ENCODE data around the gene MAST2. TPM values are rescaled to one million over a fixed set of nuclear protein-coding genes. Genes with fewer than 3 reads are reported as not detected.
"Not testable (repeated sequence)": the region's sequence is repeated elsewhere in the genome, so short reads cannot be mapped to it uniquely, and the experiment has no call there.

Gene MAST2
- polyA plus RNA-seq, 4 donors: 30.0 to 67.3 (median 38.3) TPM

DNA sequence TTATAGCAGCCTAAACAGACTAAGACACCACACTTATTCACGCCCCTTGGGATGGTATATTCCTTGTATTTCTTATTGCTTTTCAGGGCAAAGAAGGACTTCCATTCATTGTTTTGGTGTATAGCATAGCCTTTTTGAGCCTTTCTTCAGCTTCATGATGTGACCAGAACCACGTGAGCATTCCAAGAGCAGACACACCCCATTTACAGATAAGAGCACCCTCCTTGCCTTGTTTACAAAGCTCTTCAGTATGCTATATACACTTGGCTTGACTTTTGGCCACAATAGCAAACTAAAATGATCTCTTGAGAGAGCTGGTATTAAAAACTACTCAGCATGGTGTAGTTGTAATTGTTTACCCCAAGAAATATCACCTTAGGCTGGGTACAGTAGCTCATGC lies 250.3 kb downstream of the MAST2 start:
- DNase-seq (ENCODE audit: low read depth in 4 of 4, low spot score in 3 of 4): no peak

DNA sequence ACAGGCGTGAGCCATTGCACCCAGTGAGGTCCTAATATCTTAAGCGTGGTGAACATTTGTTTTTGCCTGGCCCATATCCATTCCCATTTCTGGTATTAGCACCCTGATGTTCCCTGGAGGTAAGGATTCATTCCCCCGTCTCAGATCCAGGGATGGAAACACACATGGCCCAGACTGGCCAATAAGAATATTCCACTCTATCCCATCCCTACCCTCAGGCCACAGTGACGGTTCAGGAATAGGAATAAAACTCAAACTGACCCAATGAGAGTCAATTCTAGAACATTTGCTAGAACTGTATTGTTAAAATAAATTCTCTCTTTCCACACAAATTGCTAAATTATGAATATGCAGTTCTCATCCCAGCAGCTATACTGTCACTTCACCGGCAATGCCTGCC lies 252.9 kb downstream of the MAST2 start:
- no peak for DNase-seq (ENCODE audit: low read depth in 4 of 4, low spot score in 3 of 4)

DNA sequence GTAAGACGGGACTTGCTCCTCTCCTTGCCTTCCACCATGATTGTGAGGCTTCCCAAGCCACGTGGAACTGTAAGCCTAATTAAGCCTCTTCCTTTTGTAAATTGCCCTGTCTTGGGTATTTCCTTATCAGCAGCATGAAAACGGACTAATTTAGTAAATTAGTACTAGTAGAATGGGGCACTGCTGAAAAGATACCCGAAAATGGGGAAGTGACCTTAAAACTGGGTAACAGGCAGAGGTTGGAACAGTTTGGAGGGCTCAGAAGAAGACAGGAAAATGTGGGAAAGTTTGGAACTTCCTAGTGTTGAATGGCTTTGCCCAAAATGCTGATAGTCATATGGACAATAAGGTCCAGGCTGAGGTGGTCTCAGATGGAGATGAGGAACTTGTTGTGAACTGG lies 253.8 kb downstream of the MAST2 start:
- not testable (repeated sequence) for DNase-seq (ENCODE audit: low read depth in 4 of 4, low spot score in 3 of 4)

DNA sequence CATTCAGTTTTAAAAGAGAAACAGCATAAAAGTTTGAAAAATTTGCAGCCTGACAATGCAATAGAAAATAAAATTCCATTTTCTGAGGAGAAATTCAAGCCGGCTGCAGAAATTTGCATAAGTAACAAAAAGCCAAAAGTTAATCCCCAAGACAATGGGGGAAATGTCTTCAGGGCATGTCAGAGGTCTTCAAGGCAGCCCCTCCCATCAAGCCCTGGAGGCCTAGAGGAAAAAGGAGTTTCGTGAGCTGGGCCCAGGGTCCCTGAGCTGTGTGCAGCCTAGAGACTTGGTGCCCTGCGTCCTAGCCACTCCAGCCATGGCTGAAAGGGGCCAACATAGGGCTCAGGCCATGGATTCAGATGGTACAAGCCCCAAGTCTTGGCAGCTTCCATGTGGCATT lies 254.4 kb downstream of the MAST2 start:
- DNase-seq (ENCODE audit: low read depth in 4 of 4, low spot score in 3 of 4): no peak

DNA sequence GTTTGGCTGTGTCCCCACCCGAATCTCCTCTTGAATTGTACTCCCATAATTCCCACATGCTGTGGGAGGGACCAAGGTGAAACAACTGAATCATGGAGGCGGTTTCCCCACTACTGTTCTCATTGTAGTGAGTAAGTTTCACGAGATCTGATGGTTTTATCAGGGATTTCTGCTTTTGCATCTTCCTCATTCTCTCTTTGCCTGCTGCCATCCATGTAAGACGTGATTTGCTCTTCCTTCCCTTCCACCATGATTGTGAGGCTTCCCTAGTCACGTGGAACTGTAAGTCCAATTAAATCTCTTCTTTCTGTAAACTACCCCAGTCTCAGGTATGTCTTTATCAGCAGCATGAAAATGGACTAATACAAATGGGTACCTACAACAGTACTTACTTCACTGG lies 255.5 kb downstream of the MAST2 start:
- DNase-seq (ENCODE audit: low read depth in 4 of 4, low spot score in 3 of 4): no peak

DNA sequence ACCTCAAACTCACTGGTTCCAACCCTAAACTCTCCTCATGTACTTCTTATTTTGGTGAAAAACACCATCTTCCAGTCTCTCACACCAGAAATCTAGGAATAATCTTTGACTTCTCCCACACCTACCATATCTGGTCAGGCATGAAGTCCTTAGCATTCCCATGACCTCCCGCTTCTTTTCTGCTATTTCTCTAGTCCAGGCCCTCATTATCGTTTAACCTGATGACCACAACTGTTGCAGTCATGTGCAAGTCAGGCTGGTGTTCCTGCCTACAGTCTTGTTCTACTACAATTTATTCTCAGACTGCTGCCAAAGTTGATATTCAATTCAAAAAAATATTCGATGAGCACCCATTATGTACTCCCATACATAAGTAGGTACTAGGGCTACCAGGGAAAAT lies 257.7 kb downstream of the MAST2 start:
- no peak for DNase-seq (ENCODE audit: low read depth in 4 of 4, low spot score in 3 of 4)

DNA sequence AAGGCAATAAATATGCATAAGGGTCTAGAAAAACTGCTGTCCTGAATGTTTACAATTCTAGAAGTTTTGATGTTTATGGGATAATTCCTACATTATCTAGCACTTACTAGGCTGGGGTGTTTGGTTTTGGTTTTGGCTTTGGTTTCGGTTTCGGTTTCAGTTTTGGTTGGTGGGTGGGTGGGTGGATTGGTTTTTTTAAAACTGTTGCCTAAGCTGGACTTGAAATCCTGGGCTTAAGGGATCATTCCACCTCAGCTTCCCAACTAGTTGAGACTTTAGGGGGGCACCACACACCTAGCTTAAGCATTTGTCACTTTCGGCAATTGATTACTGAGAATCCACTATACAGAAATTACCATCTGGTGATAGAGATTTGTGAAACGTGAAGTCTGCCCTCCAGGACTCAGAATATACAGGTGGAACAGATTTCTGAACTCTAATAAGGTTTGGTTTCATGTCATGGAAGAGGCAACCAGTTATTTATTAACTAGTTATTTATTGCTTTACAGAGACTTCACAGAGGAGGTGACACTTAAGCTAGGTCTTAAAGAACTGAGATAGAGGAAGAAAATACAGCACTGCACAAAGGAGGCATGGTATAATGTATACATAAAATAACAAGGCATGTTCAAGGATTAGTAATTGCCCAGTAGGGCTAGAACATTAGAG lies 259.4 kb downstream of the MAST2 start:
- no peak for DNase-seq (ENCODE audit: low read depth in 4 of 4, low spot score in 3 of 4)

DNA sequence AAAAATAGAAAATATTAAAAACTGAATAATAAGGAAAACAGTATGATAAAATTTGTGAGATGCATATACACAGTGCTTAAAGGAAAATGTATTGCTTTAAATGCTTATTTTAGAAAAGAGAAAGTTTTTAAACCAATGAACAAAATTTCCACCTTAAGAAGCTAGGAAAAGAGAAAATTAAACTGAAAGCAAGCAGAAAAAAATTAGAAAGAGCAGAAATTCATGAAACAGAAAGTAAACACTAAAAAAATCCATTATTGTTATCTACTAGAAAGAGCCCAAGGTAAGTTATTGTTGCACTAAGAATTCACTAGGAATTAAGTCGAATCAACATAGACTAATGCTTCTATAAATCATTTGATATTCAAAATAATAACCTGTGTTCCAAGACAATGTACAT lies 261.3 kb downstream of the MAST2 start:
- no peak for DNase-seq (ENCODE audit: low read depth in 4 of 4, low spot score in 3 of 4)

DNA sequence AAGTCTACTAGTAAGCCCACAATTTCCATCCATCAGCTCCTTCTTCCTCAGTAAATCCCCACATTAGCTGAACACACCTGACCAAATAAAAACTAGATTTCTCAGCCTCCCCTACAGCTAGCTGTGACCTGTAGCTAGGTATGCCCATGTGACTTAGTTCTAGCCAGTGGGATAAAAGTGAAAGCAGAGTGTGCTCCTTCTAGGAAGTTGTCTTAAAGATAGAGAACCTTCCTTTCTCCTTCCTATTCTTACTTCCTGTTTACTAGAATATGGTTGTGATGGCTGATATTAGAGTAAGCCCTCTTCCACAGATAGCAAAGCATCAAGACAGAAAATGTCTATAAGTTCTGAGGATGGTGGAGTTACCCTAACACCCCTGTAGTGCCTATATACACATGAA lies 262.0 kb downstream of the MAST2 start:
- no peak for DNase-seq (ENCODE audit: low read depth in 4 of 4, low spot score in 3 of 4)

DNA sequence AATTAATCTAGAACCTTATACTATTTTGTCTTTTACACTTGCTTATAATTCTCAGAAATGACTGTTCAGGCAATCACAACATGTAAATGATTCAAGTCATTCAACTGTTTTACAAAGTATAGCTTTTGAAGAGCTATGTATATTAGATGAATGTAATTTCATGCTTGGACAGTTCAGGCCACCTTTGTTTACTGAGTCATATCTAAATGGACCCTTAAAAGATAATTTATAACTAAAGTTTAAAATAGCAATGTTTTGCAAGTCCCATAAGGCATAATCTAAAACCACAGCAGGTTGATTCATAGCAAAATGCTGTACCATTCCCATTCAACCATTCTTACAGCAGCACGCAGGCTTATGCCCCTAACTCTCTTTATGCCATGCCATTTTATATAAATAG lies 264.2 kb downstream of the MAST2 start:
- DNase-seq (ENCODE audit: low read depth in 4 of 4, low spot score in 3 of 4): no peak

DNA sequence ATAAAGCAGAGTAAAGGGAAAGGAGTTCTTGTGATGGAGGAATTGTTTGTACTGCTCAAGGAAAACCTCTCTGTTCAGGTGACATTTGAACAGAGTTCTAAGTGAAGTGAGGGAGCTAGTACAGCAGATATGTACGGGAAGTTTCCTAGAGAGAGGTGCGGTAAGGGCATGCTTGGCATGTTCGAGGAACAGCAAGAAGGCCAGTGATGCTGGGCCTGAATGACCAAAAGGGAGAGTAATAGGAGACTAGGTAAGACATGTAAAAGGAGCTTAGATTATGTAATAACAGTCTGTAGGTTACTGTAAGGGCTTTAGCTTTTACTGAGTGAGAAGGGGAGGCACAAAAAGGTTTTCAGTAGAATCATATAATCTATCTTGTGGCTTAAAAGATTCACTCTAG lies 265.1 kb downstream of the MAST2 start:
- no peak for DNase-seq (ENCODE audit: low read depth in 4 of 4, low spot score in 3 of 4)

DNA sequence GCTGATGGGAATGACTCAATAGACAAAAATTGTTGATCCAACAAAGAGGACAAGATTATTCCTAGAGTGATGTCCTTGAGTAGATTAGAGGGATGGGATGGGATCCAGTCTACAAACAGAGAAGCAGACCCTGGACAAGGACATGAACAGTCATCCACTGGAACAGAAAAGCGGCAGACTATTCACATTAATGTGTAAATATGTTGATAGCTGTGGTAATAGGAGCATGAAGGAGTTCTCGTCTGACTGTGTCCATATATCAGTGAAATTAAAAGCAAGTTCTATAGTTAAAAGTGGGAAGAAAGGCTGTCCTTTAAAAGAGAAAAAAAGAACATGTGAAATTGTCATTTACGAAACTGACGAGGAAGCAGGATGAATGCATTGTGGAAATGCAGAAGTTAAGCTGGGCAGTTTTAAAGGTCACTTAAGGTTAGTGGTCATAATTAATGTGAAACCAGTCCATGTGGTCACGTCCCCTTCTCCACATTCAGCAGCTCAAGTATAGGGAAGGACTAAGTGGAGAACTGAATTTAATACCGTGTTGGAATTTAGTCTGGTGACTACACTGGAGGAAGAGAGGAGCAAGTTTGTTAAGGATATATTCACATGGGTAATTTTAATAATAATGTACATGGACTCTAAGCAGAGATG lies 266.9 kb downstream of the MAST2 start:
- DNase-seq (ENCODE audit: low read depth in 4 of 4, low spot score in 3 of 4): no peak

DNA sequence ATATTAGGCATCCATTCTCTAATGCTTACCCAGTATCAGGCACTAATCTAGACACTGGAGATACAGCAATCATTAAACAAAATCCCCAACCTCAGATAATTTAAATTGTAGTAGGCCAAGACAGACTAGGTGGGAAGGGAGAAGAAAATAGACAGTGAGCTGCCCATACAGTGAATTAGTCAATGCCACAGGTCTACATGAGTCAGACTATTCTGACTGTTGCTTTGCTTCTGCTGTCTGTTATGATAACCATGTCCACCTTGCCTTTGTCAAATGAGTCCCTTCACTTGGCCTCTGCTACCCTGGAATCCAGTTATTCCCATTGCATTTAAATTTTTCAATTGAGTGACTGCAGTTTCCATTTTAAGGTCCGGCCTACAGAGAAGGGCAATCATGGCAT lies 269.6 kb downstream of the MAST2 start:
- DNase-seq (ENCODE audit: low read depth in 4 of 4, low spot score in 3 of 4): no peak

DNA sequence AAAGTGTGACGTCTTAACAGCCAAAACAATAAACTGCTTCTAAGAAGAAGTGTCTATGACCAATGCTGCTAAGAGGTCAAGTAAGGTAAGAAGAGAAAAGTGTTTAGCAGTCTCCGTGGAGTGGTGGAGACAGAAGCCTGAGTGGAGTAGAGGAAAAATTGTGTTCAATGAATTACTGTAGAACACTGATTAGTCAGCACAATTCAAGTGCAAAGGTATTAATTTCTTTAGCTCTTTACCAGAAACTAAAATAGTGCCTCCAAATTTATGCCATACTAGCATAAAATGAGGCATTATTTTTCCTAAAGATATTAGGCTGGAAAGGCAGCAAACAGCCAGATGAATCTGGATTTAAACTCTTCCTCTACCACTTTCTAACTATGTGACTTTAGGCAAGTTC lies 272.9 kb downstream of the MAST2 start:
- no peak for DNase-seq (ENCODE audit: low read depth in 4 of 4, low spot score in 3 of 4)

DNA sequence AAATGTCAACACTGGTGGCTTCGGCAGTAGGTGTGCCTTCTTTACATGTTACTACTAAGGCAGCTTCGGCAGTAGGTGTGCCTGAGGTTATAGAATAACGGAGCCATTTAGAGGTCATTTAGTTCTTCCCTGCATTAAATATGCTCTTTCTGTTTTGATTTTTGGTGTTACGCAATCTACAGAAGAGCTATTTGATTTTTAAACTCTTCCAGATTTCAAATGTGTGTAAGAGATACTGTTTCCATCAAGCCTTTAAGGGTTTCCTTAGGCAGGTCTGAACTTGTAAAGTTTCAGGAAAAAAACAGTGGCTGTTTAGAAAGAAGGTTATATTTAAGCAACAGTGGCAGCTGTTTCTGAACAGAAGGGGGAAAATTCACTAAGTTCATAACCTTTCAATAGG lies 274.2 kb downstream of the MAST2 start:
- no peak for DNase-seq (ENCODE audit: low read depth in 4 of 4, low spot score in 3 of 4)

DNA sequence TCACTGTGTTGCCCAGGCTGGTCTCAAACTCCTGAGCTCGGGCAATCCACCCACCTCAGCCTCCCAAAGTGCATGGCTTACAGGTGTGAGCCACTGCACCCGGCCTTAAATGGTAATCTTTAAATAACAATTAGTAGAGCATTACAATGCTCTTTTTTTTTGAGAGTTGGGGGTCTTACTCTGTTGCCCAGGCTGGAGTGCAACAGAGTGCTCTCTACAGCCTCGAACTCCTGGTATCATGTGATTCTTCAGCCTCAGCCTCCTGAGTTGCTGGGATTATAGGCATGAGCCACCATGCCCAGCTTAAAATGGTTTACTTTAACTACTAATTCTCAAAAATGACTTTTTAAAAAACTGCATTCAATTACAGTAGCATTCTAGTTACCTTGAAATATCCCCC lies 276.8 kb downstream of the MAST2 start:
- no peak for DNase-seq (ENCODE audit: low read depth in 4 of 4, low spot score in 3 of 4)

DNA sequence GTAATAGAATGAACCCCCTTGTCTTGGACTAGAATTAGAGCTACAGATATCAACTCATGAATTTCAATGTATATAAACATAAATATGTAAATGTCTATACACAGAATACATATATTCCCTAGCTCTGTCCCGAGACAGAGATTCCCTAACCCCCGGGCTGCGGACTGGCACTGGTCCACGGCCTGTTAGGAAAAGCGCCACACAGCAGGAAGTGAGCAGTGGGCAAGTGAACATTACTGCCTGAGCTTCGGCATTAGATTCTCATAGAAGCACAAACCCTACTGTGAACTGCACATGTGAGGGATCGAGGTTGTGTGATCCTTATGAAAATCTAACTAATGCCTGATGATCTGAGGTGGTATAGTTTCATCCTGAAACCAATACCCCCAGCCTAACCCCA lies 277.8 kb downstream of the MAST2 start:
- no peak for DNase-seq (ENCODE audit: low read depth in 4 of 4, low spot score in 3 of 4)

DNA sequence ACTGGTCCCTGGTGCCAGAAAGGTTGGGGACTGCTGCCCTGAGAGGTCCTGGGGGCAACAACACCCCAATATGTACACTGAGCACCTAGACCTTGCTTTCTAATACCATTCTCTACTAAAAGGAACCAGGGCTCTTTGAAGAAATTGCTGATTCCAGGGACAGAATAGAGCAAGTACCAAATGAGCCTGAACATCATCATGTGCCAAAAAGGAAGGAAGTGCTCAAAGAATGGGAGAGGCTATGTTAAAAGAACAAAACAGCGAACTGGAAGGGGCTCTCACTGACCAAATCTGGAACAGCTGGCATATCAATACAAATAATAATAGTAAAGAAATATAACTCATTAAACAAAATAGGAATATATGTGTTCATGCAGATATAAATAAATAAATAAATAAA lies 278.2 kb downstream of the MAST2 start:
- DNase-seq (ENCODE audit: low read depth in 4 of 4, low spot score in 3 of 4): no peak

DNA sequence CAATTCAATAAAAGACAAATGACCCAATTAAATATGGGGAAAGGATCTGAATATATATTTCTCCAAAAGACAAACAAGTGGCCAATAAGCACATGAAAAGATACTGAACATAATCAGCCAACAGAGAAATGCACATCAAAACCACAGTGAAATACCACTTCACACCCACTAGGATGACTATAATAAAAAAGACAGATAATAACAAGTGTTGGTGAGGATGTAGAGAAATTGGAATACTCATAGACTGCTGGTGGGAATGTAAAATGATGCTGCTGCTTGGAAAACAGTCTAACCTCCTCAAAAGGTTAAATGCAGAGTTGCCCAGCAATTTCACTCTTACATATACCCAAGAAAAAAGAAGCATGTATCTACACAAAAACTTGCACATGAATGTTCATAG lies 280.2 kb downstream of the MAST2 start:
- DNase-seq (ENCODE audit: low read depth in 4 of 4, low spot score in 3 of 4): no peak

DNA sequence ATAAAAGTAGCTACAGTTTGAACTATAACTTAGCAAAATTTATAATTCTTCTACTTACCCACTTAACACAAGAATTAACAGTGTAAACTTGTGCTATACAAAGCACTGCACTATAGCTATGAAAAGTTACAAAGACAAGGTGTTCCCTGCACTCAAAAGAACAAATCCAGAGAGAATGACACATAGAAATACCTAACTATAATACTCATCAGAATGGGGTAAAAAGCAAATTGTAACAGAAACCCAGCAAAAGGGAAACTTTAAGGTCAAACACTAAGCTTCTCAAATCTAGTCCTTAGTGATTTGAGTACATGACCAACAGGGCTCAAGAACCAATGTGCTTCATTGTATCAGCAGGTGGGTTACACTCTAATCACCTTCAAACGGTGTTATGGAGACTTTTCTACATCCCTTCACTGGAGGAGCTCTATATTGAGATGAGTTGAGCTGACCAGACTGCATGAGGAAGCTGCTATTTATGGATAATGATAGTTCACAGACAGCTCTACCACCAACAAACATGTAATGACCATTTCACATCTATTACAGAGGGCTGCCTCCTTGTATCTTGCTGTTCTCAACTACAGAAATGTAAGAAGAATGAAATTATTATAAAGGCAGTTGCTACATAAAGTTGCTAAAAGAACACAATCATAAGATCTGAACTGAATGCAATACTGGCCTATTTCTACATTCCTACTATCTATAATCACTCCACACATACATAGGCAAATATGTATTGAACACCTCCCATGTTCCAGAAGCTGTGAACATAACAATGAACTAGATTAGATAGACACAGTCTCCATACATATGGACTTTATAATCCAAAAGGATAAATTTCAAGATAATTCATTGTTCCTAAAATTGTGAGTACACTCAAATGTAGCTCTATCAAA lies 281.4 kb downstream of the MAST2 start:
- no peak for DNase-seq (ENCODE audit: low read depth in 4 of 4, low spot score in 3 of 4)

All from left renal pelvis (tissue), 4 donors.